IPS-NIHi7 (cell line): Measurements from ENCODE around the gene MRPL55.

Source experiments
- DNase-seq: peaks from one replicate; pipeline ENCODE4 v3.0.0; 2012; ENCODE audit warnings: mixed read lengths; ENCODE audit errors: extremely low spot score

The MRPL55 gene

GRCh38 chr1:228070851-228071250 is 38.2 kb downstream of the MRPL55 start:
- no peak for DNase-seq

GRCh38 chr1:228070173-228070572 is 38.9 kb downstream of the MRPL55 start:
- DNase-seq = no peak

GRCh38 chr1:228068359-228068758 is 40.7 kb downstream of the MRPL55 start:
- DNase-seq = no peak

GRCh38 chr1:228066891-228067654 is 42.0 kb downstream of the MRPL55 start:
- DNase-seq = no peak

GRCh38 chr1:228066416-228066815 is 42.7 kb downstream of the MRPL55 start:
- DNase-seq = no peak

- no peak for DNase-seq
These were observed 43.4 kb downstream of the MRPL55 start for GRCh38 chr1:228065543-228066347.

GRCh38 chr1:228064741-228065542 is 44.2 kb downstream of the MRPL55 start:
- no peak for DNase-seq

- peak; percentile 26 for DNase-seq
These were observed 44.8 kb downstream of the MRPL55 start for GRCh38 chr1:228064296-228064695.

- DNase-seq = no peak
These were observed 45.6 kb downstream of the MRPL55 start for GRCh38 chr1:228063251-228064191.

GRCh38 chr1:228062812-228063211 is 46.3 kb downstream of the MRPL55 start:
- no peak for DNase-seq

GRCh38 chr1:228062085-228062791 is 46.9 kb downstream of the MRPL55 start:
- no peak for DNase-seq

GRCh38 chr1:228061411-228062084 is 47.6 kb downstream of the MRPL55 start:
- no peak for DNase-seq

- DNase-seq = peak; percentile 56
These were observed 48.5 kb downstream of the MRPL55 start for GRCh38 chr1:228060458-228061190.

GRCh38 chr1:228059634-228060457 is 49.3 kb downstream of the MRPL55 start:
- DNase-seq = peak; percentile 94

- no peak for DNase-seq
These were observed 50.0 kb downstream of the MRPL55 start for GRCh38 chr1:228058949-228059633.

- DNase-seq = no peak
These were observed 50.7 kb downstream of the MRPL55 start for GRCh38 chr1:228058172-228058948.
